NCI-H69 (cell line): ENCODE data around the gene CARS2.
A peak's percentile ranks its signal among the peaks of the same experiment; 100 is the strongest.
"Not testable (repeated sequence)": the region's sequence is repeated elsewhere in the genome, so short reads cannot be mapped to it uniquely, and the experiment has no call there.

Source experiments
- DNase-seq: peaks from one replicate; lab custom pipeline; 2025; lab: John Stamatoyannopoulos, UW

The CARS2 gene, protein sequence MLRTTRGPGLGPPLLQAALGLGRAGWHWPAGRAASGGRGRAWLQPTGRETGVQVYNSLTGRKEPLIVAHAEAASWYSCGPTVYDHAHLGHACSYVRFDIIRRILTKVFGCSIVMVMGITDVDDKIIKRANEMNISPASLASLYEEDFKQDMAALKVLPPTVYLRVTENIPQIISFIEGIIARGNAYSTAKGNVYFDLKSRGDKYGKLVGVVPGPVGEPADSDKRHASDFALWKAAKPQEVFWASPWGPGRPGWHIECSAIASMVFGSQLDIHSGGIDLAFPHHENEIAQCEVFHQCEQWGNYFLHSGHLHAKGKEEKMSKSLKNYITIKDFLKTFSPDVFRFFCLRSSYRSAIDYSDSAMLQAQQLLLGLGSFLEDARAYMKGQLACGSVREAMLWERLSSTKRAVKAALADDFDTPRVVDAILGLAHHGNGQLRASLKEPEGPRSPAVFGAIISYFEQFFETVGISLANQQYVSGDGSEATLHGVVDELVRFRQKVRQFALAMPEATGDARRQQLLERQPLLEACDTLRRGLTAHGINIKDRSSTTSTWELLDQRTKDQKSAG

DNA sequence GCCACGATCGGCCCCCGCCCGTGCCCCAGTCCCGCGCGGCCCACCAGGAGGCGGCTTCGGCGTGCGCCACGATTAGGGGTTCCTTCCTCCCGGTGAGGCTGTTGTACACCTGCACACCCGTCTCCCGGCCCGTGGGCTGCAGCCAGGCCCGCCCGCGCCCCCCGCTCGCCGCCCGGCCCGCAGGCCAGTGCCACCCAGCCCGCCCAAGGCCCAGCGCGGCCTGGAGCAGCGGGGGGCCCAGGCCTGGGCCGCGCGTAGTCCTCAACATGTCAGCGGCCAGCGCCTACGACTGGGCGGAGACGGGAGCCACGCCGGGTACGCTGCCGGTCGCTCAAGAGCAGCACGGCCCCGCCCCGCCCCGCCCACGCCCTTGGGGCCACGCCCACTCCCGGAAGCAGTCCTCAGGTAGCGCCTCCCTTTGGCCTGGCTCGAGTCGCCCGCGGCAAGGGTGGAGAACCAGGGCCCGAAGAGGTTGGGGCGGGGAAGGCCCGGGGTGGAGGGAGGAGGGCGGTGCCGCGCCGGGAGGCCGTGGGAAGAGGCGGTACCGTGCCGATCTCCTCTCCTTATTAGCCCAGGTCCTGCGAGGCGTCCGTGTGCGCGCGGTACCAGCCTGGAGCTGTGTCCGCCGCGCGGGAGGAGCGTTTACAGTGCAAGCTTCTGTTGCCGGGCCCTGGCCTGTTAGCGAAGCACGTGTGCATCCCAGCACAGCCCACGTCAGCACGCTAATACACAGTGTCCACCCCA, at the start of gene CARS2:
Gene CARS2 (minus strand): TSS at position 291 of the 744 bp plus-strand sequence. CDS start 23 bp downstream, at position 268.
- DNase-seq, result peak; percentile 100

DNA sequence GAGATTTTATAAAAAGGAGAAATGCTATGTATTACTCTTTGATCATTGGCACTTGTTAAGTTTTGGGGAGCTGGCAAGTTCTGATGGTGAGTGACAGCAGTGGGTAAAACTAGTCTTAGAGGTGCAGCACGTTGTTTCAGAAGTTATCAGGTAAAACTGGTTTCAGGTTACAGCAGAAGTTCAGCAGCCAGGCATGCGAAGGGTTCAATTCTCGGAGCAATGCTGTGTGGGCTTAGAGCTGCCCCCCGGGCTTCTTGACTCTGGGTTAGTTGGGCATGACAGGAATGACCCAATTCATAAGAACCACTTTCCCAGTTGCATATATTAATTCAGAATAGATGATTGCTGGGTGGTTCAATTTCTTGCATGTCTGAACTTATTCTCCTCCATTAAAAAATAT, 42.4 kb upstream of the CARS2 start:
- DNase-seq, result no peak

DNA sequence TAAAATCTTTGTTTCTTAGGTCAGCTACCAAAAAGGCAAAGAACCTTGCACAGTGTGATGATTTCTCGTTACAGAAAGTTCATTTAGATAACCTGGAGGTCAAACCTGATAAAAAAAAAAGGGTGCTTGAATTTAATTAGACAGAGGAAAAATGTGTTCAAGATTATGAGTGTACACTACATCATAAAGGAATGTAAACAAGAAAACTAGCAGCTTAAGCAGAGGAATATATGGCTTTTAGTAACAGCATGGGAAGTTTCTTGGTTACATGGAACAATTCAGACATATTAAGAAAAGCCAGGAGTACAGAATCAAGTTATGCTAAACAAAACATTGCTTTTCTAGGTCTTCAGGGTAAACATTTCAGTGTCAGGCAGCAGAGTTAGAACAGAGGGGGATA, 40.5 kb upstream of the CARS2 start:
- DNase-seq, result no peak

DNA sequence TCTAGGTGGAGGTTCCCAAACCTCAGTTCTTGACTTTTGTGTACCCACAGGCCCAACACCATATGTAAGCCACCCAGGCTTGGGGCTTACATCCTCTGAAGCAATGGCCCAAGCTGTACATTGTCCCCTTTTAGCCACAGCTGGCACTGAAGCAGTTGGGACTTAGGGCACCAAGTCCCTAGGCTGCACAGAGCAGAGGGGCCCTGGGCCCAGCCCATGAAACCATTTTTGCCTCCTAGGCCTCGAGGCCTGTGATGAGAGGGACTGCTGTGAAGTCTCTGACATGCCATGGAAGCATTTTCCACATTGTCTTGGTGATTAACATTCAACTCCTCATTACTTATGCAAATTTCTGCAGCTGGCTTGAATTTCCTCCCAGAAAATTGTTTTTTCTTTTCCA, 37.8 kb upstream of the CARS2 start:
- DNase-seq, result no peak

DNA sequence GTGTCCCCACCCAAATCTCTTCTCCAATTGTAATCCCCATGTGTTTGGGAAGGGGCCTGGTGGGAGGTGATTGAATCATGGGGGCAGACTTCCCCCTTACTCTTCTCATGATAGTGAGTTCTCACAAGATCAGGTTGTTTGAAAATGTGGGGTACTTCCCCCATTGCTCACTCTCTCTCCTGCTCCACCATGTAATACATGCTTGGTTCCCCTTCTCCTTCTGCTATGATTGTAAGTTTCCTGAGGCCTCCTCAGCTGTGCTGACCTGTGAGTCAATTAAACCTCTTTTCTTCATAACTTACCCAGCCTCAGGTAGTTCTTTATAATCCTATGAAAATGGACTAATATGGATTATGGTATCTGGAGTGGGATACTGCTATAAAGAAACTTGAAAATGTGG, 31.6 kb upstream of the CARS2 start:
- DNase-seq, result no peak

DNA sequence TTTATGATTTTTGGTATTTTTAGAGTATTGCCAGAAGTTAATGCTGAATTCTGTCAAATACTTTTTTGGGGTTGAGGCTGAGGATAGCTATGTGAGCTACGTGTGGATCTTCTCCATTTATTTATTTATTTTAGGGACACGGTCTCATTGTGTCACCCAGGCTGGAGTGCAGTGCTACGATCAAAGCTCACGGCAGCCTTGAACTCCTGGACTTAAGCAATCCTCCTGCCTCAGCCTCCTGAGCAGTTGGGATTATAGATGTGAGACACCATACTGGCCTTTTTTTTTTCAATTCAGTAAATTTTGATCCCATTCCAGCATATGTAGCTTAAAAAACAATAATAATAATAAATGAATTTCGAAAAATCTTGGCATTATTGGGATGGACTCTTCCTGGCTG, 28.6 kb upstream of the CARS2 start:
- no peak for DNase-seq

DNA sequence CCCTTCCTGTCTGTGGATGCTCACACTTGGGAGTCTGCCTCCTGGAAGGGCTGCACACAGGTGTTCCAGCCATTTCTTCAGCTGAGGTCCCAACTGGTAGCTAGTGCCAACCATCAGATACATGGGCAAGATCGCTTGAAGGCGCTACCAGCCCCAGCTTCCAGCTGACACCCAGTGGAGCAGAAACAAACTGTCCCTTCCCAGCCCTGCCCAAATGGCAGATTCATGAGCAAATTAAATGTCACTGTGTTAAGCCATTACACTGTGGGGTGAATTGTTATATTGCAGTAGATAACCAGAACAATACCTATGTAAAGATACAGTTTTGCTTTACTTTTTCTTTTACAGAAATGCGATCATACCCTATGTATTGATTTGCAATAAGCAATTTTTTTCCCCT, 25.2 kb upstream of the CARS2 start:
- DNase-seq, result no peak

DNA sequence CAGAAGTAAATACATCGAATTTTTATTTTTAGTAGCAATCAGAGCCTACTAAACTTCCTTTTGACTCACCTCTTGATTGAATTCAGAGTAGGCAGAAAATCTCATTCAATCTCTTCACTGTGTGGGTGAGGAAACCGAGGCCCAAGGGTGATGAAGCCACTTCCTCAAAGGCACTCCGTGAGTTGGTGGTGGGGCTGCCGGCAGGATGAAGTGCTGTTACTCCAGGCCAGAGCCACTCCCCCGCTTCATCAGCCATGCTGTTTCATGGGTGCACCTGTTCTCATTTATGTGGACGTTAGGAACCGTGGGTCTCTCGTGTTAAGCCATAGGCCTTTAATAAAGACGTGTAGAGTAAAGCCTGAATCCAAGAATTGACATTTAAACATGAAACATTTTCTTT, 20.8 kb upstream of the CARS2 start:
- no peak for DNase-seq

DNA sequence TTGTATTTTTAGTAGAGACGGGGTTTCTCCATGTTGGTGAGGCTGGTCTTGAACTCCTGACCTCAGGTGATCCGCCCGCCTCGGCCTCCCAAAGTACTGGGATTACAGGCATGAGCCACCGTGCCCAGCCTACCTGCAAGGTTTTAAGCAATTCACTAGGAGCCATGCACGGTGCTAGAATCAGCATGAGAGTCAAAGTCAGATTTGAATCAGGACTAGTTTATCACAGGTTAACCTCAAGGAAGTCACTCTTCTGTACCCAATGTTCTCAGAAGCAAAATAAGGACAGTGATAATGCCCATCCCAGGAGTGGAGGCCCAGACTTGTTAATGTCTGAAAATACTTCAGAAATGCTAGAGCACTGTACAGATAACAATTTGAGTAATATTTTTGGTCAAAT, 20.2 kb upstream of the CARS2 start:
- DNase-seq, result not testable (repeated sequence)

DNA sequence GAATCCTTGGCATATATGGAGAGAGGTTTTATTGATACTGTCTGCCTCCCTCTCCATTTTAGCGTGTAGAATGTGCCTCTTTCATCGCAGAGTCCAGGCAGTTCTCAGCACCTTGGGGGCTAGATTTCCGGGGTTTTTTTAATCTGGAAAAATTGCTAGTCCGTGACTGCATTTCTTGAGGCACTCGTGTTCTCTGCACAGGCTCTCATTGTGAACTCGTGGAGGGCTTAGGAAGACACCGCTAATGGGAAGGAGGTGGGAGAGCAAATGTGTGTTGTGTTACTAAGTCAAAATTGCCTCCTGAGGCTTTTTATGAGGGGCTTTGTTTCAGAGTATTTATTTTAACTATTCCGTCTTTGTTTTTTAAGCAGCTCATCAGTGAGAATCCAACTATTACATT, 17.7 kb upstream of the CARS2 start:
- DNase-seq, result no peak

DNA sequence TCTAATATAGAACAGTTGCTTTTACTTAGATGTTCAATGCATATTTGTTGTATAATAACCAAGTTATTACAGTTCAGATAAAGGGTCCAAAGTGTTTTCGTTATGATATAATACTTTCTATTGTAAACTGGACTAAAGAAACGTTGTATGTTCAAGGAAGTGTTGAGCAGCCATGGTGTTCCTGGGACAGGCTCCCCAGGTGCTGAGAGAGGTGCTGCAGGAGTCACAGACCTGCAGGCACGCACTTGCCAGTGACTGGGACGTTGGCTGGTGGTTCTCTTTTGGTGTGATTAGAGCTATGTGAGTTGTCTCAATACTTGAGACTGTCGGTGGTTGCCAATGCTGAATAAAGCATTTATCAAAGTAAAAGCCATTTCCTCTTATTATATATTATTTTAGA, 17.1 kb upstream of the CARS2 start:
- no peak for DNase-seq

DNA sequence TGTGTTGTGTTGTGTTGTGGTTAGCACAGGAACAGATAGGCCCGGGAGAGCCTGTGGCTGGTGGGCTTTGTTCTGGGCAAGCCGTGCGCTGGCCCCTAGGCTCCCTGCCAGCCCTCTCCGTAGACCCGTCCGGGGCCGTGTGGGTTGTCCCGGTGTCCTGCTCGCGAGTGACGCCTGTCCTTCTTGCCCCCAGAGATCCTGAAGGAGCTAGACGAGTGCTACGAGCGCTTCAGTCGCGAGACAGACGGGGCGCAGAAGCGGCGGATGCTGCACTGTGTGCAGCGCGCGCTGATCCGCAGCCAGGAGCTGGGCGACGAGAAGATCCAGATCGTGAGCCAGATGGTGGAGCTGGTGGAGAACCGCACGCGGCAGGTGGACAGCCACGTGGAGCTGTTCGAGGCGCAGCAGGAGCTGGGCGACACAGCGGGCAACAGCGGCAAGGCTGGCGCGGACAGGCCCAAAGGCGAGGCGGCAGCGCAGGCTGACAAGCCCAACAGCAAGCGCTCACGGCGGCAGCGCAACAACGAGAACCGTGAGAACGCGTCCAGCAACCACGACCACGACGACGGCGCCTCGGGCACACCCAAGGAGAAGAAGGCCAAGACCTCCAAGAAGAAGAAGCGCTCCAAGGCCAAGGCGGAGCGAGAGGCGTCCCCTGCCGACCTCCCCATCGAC, 13.3 kb upstream of the CARS2 start:
- DNase-seq, result no peak

DNA sequence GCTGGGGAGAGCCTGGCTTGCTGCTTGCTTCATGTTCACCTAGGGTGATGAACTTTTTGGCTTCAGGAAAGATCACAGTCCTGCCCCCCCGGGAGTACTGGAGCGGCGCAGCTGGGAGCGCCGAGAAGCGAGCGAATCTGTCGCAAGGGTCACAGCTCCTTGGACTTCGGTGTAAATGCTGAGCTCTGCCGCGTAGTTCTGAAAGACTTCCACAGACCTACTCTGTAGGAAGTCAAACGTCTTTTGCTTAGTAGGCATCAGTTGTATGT, 10.3 kb upstream of the CARS2 start:
- DNase-seq, result peak; percentile 70

DNA sequence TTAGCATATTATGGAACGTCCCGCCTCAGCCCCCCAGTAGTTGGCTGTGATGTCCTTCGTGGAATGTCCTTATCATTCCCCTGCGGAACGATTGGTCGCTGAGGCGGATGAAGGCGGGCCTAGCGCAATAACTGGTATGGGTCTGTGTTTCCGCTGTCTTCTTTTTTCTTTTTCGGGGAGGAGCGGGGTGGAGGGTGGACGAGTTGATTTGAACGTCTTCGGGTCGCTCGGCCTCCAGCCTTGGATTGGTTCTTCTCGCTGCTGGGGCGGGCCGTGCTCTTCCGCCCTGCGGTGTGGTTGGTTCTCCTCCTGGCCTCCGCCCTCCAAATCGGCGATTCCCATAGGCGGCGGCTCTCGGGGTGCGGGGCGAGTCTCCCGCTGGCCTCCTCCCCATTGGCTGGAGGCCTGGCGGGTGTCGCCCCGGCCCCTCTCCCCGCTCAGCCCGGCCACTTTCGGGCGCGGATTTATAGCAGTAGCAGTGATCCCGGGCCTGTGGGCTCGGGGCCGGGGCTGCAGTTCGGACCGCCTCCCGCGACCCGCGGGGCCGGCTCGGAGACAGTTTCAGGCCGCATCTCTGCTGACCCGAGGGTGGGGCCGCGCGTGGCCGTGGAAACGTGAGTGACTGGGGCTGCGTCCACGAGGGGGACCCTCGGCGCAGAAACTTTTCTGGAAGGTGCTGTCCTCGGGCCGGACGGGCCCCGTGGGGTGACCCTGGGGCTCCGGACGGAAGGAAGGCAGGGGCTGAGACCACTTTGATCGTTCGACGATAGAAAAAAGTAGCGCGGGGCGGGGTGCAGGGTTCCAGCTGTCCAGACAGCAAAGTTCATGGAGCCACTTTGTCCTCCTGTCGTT, 9.7 kb upstream of the CARS2 start:
- peak; percentile 100 for DNase-seq

DNA sequence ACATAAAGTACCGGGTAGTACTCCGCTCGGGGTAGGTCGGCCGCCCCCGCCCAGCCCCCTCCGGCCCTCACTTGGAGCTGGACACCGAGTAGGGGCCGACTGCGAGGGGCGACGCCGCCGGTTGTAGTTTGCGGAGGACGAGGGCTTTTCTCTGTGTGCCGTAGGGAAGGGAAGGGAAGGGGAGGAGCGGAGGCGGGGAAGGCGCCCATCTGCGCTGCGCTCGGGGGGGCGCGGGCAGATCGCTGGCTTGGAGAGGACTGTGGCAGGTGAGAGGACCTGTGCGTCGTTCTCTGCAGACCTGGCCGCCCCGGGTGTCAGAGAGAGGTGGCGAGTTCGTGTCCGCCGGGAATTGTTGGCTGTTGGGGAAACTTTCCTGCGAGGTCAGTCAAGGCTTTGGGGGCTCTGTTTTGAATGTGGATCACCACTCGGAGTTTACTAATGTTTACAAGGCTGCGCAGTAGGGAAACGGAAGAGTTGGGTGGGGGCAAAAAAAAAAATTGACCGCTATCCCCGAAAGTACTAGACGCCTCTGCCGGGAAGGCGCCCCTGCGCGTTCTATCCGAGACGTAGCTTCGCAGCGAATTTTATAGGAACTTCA, 9.0 kb upstream of the CARS2 start:
- DNase-seq, result peak; percentile 90

DNA sequence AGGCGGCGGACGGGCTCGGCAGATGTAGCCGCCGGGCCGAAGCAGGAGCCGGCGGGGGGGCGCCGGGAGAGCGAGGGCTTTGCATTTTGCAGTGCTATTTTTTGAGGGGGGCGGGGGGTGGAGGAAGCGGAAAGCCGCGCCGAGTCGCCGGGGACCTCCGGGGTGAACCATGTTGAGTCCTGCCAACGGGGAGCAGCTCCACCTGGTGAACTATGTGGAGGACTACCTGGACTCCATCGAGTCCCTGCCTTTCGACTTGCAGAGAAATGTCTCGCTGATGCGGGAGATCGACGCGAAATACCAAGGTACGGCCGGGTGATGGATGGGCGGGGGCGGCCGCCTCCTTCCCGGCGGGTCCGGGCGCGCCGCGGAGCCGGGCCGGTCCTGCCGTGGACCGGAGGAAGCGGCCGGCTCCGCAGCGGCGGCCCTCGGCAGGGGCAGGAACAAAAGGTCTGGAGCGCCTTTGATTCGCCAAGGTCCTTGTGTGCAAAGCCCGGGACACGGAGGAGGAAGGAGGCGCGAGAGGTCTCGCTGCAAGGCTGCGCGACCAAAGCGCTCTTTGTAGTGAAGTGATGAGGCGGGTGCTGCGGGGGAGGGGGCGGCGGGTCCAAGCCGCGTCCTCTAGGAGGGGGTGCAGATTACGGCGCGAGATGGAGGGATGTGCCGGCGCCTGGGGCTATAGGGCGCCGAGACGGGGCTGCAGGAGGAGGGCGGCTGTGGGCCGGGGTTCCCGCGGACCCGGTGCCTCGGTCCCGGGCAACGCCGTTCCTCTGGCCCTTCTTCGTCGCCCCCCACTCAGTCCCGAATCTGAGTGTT, 8.3 kb upstream of the CARS2 start:
- DNase-seq, result peak; percentile 87

DNA sequence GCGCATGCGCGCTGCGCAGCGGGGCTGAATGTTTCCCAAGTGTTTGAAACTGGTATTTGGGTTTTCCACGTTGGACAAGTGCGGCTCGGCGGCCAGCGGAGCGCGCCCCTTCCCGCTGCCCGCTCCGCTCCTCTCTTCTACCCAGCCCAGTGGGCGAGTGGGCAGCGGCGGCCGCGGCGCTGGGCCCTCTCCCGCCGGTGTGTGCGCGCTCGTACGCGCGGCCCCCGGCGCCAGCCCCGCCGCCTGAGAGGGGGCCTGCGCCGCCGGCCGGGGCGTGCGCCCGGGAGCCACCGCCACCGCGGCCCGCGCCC, 7.7 kb upstream of the CARS2 start, which contains the start of gene ING1:
Gene ING1 (plus strand): TSS at position 59 of the 311 bp plus-strand sequence. CDS start 450 bp downstream, outside the sequence.
- no peak for DNase-seq

DNA sequence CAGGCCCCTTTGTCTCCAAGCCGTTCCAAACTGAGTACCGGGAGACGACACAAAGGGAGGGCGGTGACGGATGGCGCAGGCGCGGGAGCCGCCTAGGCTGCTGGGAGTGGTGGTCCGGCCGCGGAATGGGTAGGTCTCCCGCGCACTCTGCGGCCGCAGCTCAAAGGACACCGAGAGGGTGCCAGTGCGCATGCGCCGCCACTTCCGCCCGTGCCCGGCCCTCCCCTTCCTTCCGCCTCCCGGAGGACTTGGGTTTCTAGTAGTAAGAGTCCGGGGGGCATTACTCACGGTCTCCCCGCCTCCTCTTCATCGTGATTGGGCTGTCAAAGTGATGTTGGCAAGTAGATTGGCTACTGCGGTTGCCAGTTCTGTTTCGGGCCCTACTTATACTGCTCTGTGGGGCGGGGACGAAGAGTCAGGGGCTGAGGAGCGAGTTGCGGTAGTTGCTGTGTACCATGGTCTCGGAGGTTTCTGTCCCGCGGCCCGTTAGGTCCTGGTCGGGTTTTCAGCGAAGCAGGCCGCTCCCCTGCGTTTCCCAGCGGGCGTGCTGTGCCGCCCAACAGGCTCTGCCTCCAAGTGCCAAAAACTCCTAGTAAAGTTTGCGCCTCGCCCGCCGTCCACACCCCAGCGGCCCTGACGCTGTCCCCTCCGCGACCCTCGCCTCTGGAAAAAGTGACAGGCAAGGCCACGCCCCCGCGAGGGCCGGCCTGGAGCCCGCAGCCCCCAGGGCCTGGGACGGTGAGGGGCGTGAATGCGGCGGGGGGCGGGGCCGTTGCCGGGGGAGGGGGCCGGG, 7.1 kb upstream of the CARS2 start:
- peak; percentile 100 for DNase-seq

DNA sequence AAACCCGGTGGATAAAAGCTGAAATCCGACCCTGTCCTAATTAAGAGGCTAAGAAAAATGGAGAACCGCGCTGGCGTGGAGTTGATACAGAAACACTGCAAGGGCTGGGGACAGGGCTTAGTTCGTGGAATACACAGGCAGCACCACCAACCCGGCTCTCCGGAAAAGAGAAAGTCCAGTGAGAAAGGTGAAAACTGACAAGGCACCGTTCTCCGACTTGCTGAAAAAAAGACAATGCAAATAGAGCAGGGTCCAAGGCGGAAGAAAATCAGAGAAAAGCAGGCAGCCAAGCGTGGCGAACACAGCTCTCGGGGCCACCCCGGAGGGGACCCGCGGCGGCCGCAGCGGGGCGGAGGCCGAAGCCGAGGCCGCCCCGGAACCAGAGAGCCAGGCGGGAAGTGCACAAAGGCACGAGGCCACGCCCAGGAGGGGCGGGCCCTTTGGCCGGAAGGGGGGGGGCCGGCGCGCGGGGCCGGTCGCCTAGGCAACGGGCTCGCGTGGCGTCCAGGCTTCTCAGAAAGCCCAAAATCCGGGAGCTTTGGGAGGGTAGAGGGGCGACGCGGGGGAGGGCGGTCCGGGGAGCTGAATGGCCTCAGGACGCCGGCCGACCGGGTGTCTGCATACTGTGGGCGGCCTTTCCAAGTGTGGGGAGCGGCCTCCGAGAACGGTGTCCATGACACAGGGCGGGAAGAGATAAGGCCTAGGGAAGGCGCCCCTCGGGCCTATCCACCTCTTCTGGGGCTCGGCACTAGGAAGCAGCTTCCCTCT, 6.3 kb upstream of the CARS2 start:
- peak; percentile 99 for DNase-seq
